GM12878 (cell line): ENCODE measurements around the gene RPS6KC1.

ENCODE experiments used
- JUND ChIP-seq: IDR thresholded peaks from 2 replicates; pipeline ENCODE4 v1.6.1; 2012; ENCODE audit warnings: low read depth, mild to moderate bottlenecking, low read length, improper control_type of control experiment, moderate library complexity
- SUZ12 ChIP-seq: fragments of 200-600 bp; sonication (generic); IDR thresholded peaks from one replicate; pipeline ENCODE4 v1.6.1; 2018; ENCODE audit warnings: antibody characterized with exemption, mild to moderate bottlenecking; ENCODE audit not compliant: unreplicated experiment

DNA sequence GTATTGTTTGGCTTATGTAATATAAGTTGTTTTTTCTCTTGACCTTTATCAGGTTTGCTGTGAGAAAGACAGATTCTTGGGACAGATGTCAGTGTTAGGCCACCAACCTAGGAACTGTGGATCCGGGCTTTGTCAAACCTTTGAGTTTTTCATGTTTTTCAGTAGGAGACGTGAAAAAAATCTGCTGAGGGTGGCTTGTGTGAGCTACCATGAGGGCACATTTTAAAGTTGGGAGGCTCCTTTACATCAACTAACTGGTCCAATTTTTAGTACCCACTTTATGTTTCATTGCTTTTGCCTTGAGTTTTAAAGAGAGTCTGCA, 801 bp downstream of the RPS6KC1 start:
- TF ChIP-seq JUND = no peak
- TF ChIP-seq SUZ12 = no peak
